ENCODE data around the gene DDX10. TPM values are rescaled to one million over a fixed set of nuclear protein-coding genes. Genes with fewer than 3 reads are reported as not detected.

DDX10 gene
- total RNA-seq, 2 donors from 2014 or later = 18.5 to 33.1 TPM

- intact Hi-C loops (cut with DNase I) = no loop called here
- DNase-seq (ENCODE audit: low spot score) = no peak
- 75% methylated on average over 12 of the region's 12 CpGs for WGBS
- Histone ChIP-seq H3K27ac (no peak overlapping the region), H3K36me3 (no peaks in the 10 kb centered on the region), H3K4me3 (no peak overlapping the region), H3K27me3 (replicated peaks; ENCODE audit: insufficient read depth) (no peaks in the 10 kb centered on the region), H3K9me3 (no peaks in the 10 kb centered on the region), H3K4me1 (replicated peaks) (no peaks in the 10 kb centered on the region)
- no peak for TF ChIP-seq POLR2A (IDR thresholded peaks at IDR 0.05)
- no peak for TF ChIP-seq CTCF (IDR thresholded peaks at IDR 0.05)
- TF ChIP-seq POLR2AphosphoS5 (IDR thresholded peaks at IDR 0.05) = no peak
Measured at GRCh38 chr11:108973402-108974162, 308.7 kb downstream of the DDX10 start.

DNA sequence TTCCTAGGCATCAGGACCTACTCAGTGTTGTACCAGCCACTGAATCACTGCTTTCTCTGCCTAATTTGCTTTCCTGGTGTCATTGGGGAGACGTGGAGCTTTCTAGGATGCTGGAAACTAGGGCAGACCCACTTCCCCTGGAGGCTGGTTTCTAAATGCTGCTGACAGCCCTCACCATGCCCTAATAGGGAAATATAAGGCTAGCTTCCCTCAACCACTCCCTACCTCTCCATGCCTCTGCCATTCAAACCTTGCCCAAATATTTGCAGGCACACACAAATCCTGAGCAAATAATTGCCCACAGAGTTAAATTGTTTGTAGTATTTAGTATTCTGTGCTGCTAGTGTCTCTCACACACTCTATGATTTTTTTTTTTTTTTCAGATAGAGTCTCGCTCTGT is 310.2 kb downstream of the DDX10 start:
- 50% methylated on average over 2 of the region's 2 CpGs for WGBS
- no peak for TF ChIP-seq POLR2AphosphoS5 (IDR thresholded peaks at IDR 0.05)
- no peak for TF ChIP-seq CTCF (IDR thresholded peaks at IDR 0.05)
- no peak for TF ChIP-seq POLR2A (IDR thresholded peaks at IDR 0.05)
- no peak overlapping the region for H3K27ac ChIP-seq

DNA sequence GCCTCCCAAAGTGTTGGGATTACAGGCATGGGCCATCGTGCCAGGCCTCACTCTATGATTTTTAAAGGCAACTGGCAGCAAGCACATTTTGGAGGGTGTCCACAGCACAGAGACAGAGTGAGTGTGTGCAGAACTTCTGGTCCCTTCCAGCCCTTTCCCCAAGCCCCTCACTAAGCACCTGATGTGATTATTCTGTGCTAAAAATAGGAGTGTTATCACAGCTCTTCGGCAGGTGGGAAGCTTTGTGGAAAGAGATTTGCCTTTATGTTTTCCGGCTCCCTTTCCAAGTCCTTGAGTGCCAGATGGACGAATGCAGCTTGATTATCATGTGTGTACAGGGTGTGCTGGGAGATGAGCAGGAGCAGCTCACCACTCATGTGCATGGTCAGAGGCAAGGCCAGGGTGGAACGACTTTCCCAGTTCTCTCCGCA is 310.8 kb downstream of the DDX10 start:
- Histone ChIP-seq H3K27me3 (replicated peaks; ENCODE audit: insufficient read depth) (no peaks in the 10 kb centered on the region), H3K27ac (no peak overlapping the region), H3K9me3 (no peaks in the 10 kb centered on the region), H3K36me3 (no peaks in the 10 kb centered on the region), H3K4me3 (no peak overlapping the region), H3K4me1 (replicated peaks) (no peaks in the 10 kb centered on the region)
- no peak for DNase-seq (ENCODE audit: low spot score)
- TF ChIP-seq POLR2AphosphoS5 (IDR thresholded peaks at IDR 0.05) (no peak), POLR2A (IDR thresholded peaks at IDR 0.05) (no peak), CTCF (IDR thresholded peaks at IDR 0.05) (no peak)
- intact Hi-C loops (cut with DNase I) = no loop called here
- 55% methylated on average over 6 of the region's 6 CpGs for WGBS

More for the DNA sequence above, 310.2 kb downstream of the DDX10 start:
- DNase-seq (ENCODE audit: low spot score) = no peak
- intact Hi-C loops (cut with DNase I) = no loop called here
- no peaks in the 10 kb centered on the region for H3K9me3 ChIP-seq
- no peaks in the 10 kb centered on the region for H3K27me3 ChIP-seq (replicated peaks; ENCODE audit: insufficient read depth)
- no peak overlapping the region for H3K4me3 ChIP-seq
- H3K36me3 ChIP-seq = no peaks in the 10 kb centered on the region
- H3K4me1 ChIP-seq (replicated peaks) = no peaks in the 10 kb centered on the region

DNA sequence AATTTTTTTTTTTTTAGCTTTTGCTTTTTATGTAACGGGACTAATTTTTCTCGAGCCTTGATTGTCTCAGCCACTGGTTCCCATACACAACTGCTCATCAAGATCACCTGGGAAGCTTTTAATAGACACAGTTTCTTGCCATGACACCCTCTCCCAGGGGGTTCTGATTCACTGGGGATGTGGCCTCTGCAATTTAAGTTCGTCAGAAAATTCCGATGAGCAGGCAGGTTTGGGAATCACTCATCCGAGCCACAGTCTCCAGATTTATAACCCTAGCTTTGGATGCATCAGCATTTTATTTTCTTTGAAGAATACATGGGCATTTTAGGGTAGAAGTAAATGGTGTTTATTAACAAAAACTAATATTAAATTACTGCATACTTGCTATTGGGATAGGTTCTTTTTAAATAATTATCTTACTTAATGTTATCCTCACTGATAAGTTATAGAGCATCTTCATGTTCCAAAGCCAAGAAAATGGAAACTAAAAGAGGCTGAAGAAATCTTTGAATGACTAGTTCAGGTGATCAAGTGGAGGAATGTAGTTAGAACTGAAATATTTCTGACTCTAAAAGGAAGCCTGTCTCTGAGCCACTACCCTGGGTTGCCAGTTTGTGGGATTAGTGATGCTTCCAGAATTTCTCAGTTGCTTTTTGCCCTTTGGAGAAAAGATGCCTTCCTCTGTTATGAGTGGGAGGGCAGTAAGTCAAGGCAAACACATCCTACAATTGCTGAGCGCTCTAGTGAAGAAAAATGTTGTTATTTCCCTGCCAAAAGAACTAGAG is 319.0 kb downstream of the DDX10 start:
- H3K4me1 ChIP-seq (replicated peaks) = no peaks in the 10 kb centered on the region
- H3K27ac ChIP-seq = no peak overlapping the region
- H3K27me3 ChIP-seq (replicated peaks; ENCODE audit: insufficient read depth) = no peaks in the 10 kb centered on the region
- 67% methylated on average over 6 of the region's 6 CpGs for WGBS
- H3K9me3 ChIP-seq = no peaks in the 10 kb centered on the region
- DNase-seq (ENCODE audit: low spot score) = no peak
- TF ChIP-seq POLR2A (IDR thresholded peaks at IDR 0.05) = no peak
- no peak for TF ChIP-seq POLR2AphosphoS5 (IDR thresholded peaks at IDR 0.05)
- TF ChIP-seq CTCF (IDR thresholded peaks at IDR 0.05) = no peak
- no peaks in the 10 kb centered on the region for H3K36me3 ChIP-seq
- intact Hi-C loops (cut with DNase I) = no loop called here
- no peak overlapping the region for H3K4me3 ChIP-seq
